Skeletal muscle satellite cell (primary cell): ENCODE data around the gene NUDT3.
"Not testable (repeated sequence)": the region's sequence is repeated elsewhere in the genome, so short reads cannot be mapped to it uniquely, and the experiment has no call there.

Experiments used
- H3K27me3 ChIP-seq: 2 replicates; pipeline ENCODE4 v1.7.0; 2013; ENCODE audit warnings: low read length; ENCODE audit not compliant: control insufficient read depth, insufficient read depth
- H3K36me3 ChIP-seq: 2 replicates; pipeline ENCODE4 v1.7.0; 2013; ENCODE audit warnings: mild to moderate bottlenecking, control low read depth, low read length; ENCODE audit not compliant: insufficient read depth
- H3K4me1 ChIP-seq: 2 replicates; pipeline ENCODE4 v1.7.0; 2013; ENCODE audit warnings: low read length; ENCODE audit not compliant: control insufficient read depth, insufficient read depth
- H3K4me2 ChIP-seq: 2 replicates; pipeline ENCODE4 v1.7.0; 2013; ENCODE audit warnings: mild to moderate bottlenecking, low read length
- H3K4me3 ChIP-seq: 2 replicates; pipeline ENCODE4 v1.7.0; 2013; ENCODE audit warnings: low read length
- H3K9ac ChIP-seq: 2 replicates; pipeline ENCODE4 v1.7.0; 2013; ENCODE audit warnings: mild to moderate bottlenecking, low read depth, low read length, moderate library complexity
- H3K9me3 ChIP-seq: replicated peaks from 2 replicates; pipeline ENCODE4 v1.7.0; 2013; ENCODE audit warnings: mild to moderate bottlenecking, control low read depth, low read length

NUDT3 gene

DNA sequence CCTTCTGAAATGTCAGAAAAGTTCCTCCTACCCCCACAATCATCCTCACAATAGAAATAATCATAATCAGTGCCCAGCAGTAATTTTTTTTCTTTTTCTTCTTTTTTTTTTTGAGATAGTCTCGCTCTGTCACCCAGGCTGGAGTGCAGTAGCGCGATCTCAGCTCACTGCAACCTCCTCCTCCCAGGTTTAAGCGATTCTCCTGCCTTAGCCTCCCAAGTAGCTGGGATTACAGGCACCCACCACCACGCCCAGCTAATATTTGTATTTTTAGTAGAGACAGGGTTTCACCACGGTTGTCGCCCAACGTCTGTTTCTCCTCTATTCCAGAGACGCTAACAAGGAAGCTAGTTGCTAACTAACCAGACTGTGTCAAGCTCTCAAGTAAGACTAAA, 28.8 kb downstream of the NUDT3 start:
- not testable (repeated sequence) for H3K4me2 ChIP-seq, H3K9ac ChIP-seq, H3K4me3 ChIP-seq, H3K9me3 ChIP-seq, H3K36me3 ChIP-seq, H3K27me3 ChIP-seq
- peaks cover 36% of the 10 kb centered on the region for H3K4me1 ChIP-seq

GRCh38 chr6:34362909-34363680, 29.4 kb downstream of the NUDT3 start:
- Histone ChIP-seq H3K9ac (no peak overlapping the region), H3K4me3 (no peak overlapping the region), H3K9me3 (no peaks in the 10 kb centered on the region), H3K4me2 (no peak overlapping the region), H3K4me1 (peaks cover 41% of the 10 kb centered on the region), H3K27me3 (no peaks in the 10 kb centered on the region), H3K36me3 (no peaks in the 10 kb centered on the region)

- H3K9ac ChIP-seq = no peak overlapping the region
- no peaks in the 10 kb centered on the region for H3K9me3 ChIP-seq
- H3K27me3 ChIP-seq = no peaks in the 10 kb centered on the region
- no peak overlapping the region for H3K4me2 ChIP-seq
- no peaks in the 10 kb centered on the region for H3K36me3 ChIP-seq
- no peak overlapping the region for H3K4me3 ChIP-seq
- peaks cover 41% of the 10 kb centered on the region for H3K4me1 ChIP-seq
Observed at GRCh38 chr6:34362176-34362575, 30.3 kb downstream of the NUDT3 start.

- no peaks in the 10 kb centered on the region for H3K9me3 ChIP-seq
- H3K4me1 ChIP-seq = peaks cover 35% of the 10 kb centered on the region
- H3K27me3 ChIP-seq = no peaks in the 10 kb centered on the region
- no peak overlapping the region for H3K9ac ChIP-seq
- H3K36me3 ChIP-seq = no peaks in the 10 kb centered on the region
- no peak overlapping the region for H3K4me3 ChIP-seq
- H3K4me2 ChIP-seq = no peak overlapping the region
Observed at GRCh38 chr6:34360556-34360955, 31.9 kb downstream of the NUDT3 start.

GRCh38 chr6:34359418-34360158, 32.9 kb downstream of the NUDT3 start:
- no peak overlapping the region for H3K9ac ChIP-seq
- H3K4me3 ChIP-seq = no peak overlapping the region
- peaks cover 35% of the 10 kb centered on the region for H3K4me1 ChIP-seq
- H3K36me3 ChIP-seq = no peaks in the 10 kb centered on the region
- no peaks in the 10 kb centered on the region for H3K9me3 ChIP-seq
- no peaks in the 10 kb centered on the region for H3K27me3 ChIP-seq
- peak overlapping the region; percentile 56 for H3K4me2 ChIP-seq

GRCh38 chr6:34358389-34358905, 34.0 kb downstream of the NUDT3 start:
- H3K9me3 ChIP-seq = no peaks in the 10 kb centered on the region
- no peaks in the 10 kb centered on the region for H3K27me3 ChIP-seq
- no peak overlapping the region for H3K4me3 ChIP-seq
- peak overlapping the region; percentile 51 for H3K4me2 ChIP-seq
- peaks cover 35% of the 10 kb centered on the region for H3K4me1 ChIP-seq
- H3K36me3 ChIP-seq = no peaks in the 10 kb centered on the region
- H3K9ac ChIP-seq = no peak overlapping the region

- peaks cover 34% of the 10 kb centered on the region for H3K4me1 ChIP-seq
- no peaks in the 10 kb centered on the region for H3K27me3 ChIP-seq
- H3K9me3 ChIP-seq = no peaks in the 10 kb centered on the region
- no peak overlapping the region for H3K4me2 ChIP-seq
- H3K9ac ChIP-seq = no peak overlapping the region
- no peak overlapping the region for H3K4me3 ChIP-seq
- no peaks in the 10 kb centered on the region for H3K36me3 ChIP-seq
Observed at GRCh38 chr6:34357937-34358336, 34.5 kb downstream of the NUDT3 start.

- peaks cover 34% of the 10 kb centered on the region for H3K4me1 ChIP-seq
- H3K4me2 ChIP-seq = no peak overlapping the region
- H3K36me3 ChIP-seq = no peaks in the 10 kb centered on the region
- H3K27me3 ChIP-seq = no peaks in the 10 kb centered on the region
- no peak overlapping the region for H3K9ac ChIP-seq
- H3K4me3 ChIP-seq = no peak overlapping the region
- H3K9me3 ChIP-seq = no peaks in the 10 kb centered on the region
Observed at GRCh38 chr6:34355889-34356288, 36.6 kb downstream of the NUDT3 start.

DNA sequence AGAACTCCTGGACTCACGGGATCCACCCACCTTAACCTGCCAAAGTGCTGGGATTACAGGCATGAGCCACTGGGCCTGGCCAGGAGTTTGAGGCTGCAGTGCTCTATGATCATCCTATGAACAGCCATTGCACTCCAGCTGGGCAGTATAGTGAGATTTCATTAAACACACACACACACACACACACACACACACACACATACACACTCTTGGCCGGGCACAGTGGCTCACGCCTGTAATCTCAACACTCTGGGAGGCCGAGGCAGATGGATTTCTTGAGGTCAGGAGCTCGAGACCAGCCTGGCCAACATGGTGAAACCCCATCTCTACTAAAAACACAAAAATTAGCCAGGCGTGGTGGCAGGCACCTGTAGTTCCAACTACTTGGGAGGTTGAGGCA, 38.2 kb downstream of the NUDT3 start:
- H3K27me3 ChIP-seq, H3K9me3 ChIP-seq: not testable (repeated sequence)

GRCh38 chr6:34353530-34353929, 38.9 kb downstream of the NUDT3 start:
- H3K4me2 ChIP-seq, H3K9me3 ChIP-seq, H3K36me3 ChIP-seq, H3K9ac ChIP-seq, H3K4me3 ChIP-seq, H3K27me3 ChIP-seq: not testable (repeated sequence)
- peaks cover 24% of the 10 kb centered on the region for H3K4me1 ChIP-seq

More for the DNA sequence above, 38.2 kb downstream of the NUDT3 start:
- not testable (repeated sequence) for H3K36me3 ChIP-seq, H3K4me2 ChIP-seq, H3K9ac ChIP-seq, H3K4me3 ChIP-seq
- peaks cover 31% of the 10 kb centered on the region for H3K4me1 ChIP-seq

DNA sequence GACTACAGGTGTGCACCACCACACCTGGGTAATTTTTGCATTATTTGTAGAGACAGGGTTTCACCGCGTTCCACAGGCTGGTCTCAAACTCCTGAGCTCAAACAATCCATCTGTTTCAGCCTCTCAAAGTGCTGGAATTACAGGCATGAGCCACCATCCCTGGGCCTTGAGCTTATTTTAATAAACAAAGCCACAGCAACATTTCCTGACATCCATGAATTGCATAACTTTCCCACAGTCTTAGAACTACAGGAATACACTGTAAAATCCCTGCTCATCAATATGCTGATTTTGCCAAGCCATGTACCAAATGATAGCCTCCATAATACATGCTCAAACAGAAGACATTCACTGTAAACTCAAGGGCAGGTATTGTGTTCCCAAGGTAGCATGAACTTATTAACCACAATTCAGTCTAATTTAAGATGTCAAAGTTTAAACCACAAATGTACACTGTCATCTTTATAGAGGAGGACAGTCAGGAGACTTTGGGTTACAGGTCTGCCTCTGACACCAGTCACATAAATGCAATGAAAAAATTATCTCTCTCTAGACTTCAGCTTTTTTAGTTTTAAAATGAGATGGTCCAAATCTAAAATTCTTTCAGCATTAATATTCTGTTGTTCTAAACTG, 40.0 kb downstream of the NUDT3 start:
- H3K27me3 ChIP-seq = no peaks in the 10 kb centered on the region
- H3K9me3 ChIP-seq = no peaks in the 10 kb centered on the region
- H3K4me3 ChIP-seq = no peak overlapping the region
- H3K36me3 ChIP-seq = no peaks in the 10 kb centered on the region
- no peak overlapping the region for H3K9ac ChIP-seq
- H3K4me1 ChIP-seq = peaks cover 20% of the 10 kb centered on the region
- no peak overlapping the region for H3K4me2 ChIP-seq
